GM18907 (cell line): ENCODE results near the gene PDGFA.

Experiments used
- ATAC-seq: cut with Tn5 transposase; IDR thresholded peaks from one replicate; pipeline ENCODE4 v1.9.1; 2021; ENCODE audit warnings: mild to moderate bottlenecking, moderate library complexity; ENCODE audit not compliant: unreplicated experiment

The PDGFA gene

DNA sequence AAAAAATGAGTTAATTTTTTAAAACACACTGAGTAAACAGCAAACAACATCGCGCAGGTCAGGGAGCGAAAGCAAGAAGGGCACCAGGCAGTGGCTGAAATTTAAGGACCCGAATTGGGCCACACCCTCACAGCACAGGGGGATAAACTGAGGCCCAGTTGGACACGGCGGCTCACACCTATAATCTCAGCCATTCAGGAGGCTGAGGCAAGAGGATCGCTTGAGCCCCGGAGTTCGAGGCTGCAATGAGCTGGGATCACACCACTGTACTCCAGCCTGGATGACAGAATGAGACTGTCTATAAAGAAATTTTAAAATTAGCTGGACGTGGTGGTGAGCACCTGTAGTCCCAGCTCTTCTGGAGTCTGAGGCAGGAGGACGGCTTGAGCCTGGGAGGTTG is 69.6 kb downstream of the PDGFA start:
- no peak for ATAC-seq

GRCh38 chr7:449324-450019 is 70.2 kb downstream of the PDGFA start:
- ATAC-seq: no peak

DNA sequence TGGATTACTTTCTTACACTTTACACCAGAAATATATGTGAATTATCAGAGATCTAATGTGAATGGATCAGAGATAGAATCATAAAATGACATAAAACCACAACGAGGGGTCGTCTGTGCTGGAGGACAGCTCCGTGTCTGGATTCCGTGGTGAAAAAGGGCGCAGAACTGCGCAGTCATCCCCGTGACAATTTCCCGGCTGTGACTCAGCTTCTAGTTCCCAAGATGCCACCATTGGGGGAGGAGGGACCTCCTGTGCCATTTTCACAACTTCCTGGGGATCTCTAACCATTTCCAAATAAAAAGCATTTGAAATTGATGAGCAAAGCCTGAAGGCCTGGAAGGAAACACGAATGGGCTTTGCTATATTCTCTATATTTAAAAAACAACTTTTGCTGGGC is 72.1 kb downstream of the PDGFA start:
- ATAC-seq: no peak
